PC-3 (cell line): Measurements from ENCODE around the gene TCERG1L. TPM values are rescaled to one million over a fixed set of nuclear protein-coding genes. Genes with fewer than 3 reads are reported as not detected.
A peak's percentile ranks its signal among the peaks of the same experiment; 100 is the strongest.

Source experiments
- ATAC-seq: fragments of 200-7000 bp; cut with Tn5 transposase; 2 replicates; pipeline ENCODE4 v1.9.1; 2020; ENCODE audit warnings: mild to moderate bottlenecking, moderate library complexity
- BruUV-seq: library from RNA; stranded (reverse); fragments of 400-500 nt; replicated peaks from 2 replicates; lab custom pipeline; 2021; lab: Mats Ljungman, UMichigan
- CTCF ChIA-PET: fragments of 300-600 bp; sonication (Branson Sonifier 250); formaldehyde crosslinking; loops from one replicate; lab custom pipeline; 2022; ENCODE audit warnings: antibody characterized with exemption; lab: Charles Lee
- POLR2A ChIA-PET: fragments of 300-600 bp; sonication (Branson Sonifier 250); formaldehyde crosslinking; loops from one replicate; lab custom pipeline; 2022; ENCODE audit warnings: antibody characterized with exemption; ENCODE audit not compliant: unreplicated experiment; lab: Charles Lee
- DNase-seq: peaks from one replicate; pipeline ENCODE4 v3.0.0-alpha.2; 2015
- H2AFZ ChIP-seq: fragments of 300-600 bp; sonication (generic); 2 replicates; pipeline ENCODE4 v1.6.0; 2016; ENCODE audit warnings: antibody characterized with exemption, low read length
- H3F3A ChIP-seq: fragments of 300-600 bp; sonication (generic); one replicate; pipeline ENCODE4 v1.6.0; 2017; ENCODE audit warnings: antibody characterized with exemption, low read length, control low read depth, mild to moderate bottlenecking; ENCODE audit not compliant: unreplicated experiment
- H3K27ac ChIP-seq: fragments of 300-600 bp; sonication (generic); 2 replicates; pipeline ENCODE4 v1.5.1; 2016; ENCODE audit warnings: mild to moderate bottlenecking, low read length
- H3K27me3 ChIP-seq: fragments of 300-600 bp; sonication (generic); 2 replicates; pipeline ENCODE4 v1.6.1; 2016; ENCODE audit warnings: low read length, mixed read lengths
- H3K36me3 ChIP-seq: fragments of 300-600 bp; sonication (generic); 2 replicates; pipeline ENCODE4 v1.6.1; 2016; ENCODE audit warnings: low read depth, mixed run types, low read length, mixed read lengths
- H3K4me1 ChIP-seq: fragments of 300-600 bp; sonication (generic); 2 replicates; pipeline ENCODE4 v1.5.1; 2016; ENCODE audit warnings: low read length; ENCODE audit not compliant: insufficient read depth
- H3K4me2 ChIP-seq: fragments of 300-600 bp; sonication (generic); 2 replicates; pipeline ENCODE4 v1.6.0; 2016; ENCODE audit warnings: low read length
- H3K4me3 ChIP-seq: fragments of 300-600 bp; sonication (generic); 2 replicates; pipeline ENCODE4 v1.5.1; 2016; ENCODE audit warnings: mild to moderate bottlenecking, low read length, mixed read lengths
- H3K79me2 ChIP-seq: fragments of 300-600 bp; sonication (generic); 2 replicates; pipeline ENCODE4 v1.6.1; 2017; ENCODE audit warnings: low read length, mixed read lengths
- H3K9ac ChIP-seq: fragments of 300-600 bp; sonication (generic); 2 replicates; pipeline ENCODE4 v1.6.0; 2016; ENCODE audit warnings: mild to moderate bottlenecking, low read length
- H3K9me2 ChIP-seq: fragments of 300-600 bp; sonication (generic); replicated peaks from 2 replicates; pipeline ENCODE4 v1.6.1; 2016; ENCODE audit warnings: mixed run types, low read length, mixed read lengths
- H3K9me3 ChIP-seq: fragments of 300-600 bp; sonication (generic); 2 replicates; pipeline ENCODE4 v1.6.1; 2016; ENCODE audit warnings: low read length, mixed read lengths
- H4K20me1 ChIP-seq: fragments of 300-600 bp; sonication (generic); 2 replicates; pipeline ENCODE4 v1.6.1; 2016; ENCODE audit warnings: low read length, mixed read lengths
- EZH2 ChIP-seq: fragments of 300-600 bp; sonication (generic); IDR thresholded peaks from one replicate; pipeline ENCODE4 v1.6.1; 2017; ENCODE audit warnings: antibody characterized with exemption, mild to moderate bottlenecking, low read length; ENCODE audit not compliant: unreplicated experiment
- EZH2phosphoT487 ChIP-seq: fragments of 300-600 bp; sonication (generic); IDR thresholded peaks from 2 replicates; pipeline ENCODE4 v1.6.1; 2018; ENCODE audit warnings: mild to moderate bottlenecking, antibody characterized with exemption, low read length, borderline replicate concordance
- intact Hi-C: fragments of 100-400 bp; cut with micrococcal nuclease; formaldehyde crosslinking; loops from 2 replicates; pipeline ENCODE4 v1.9.0; 2023
- total RNA-seq: library from RNA; depleted of rRNA; stranded (reverse); fragments of >200 nt; gene quantifications from 2 replicates; pipeline ENCODE4 v1.2.3, GENCODE V29; 2014
- TF ChIP-seq, protein P1 (sequence below): fragments of 300-600 bp; sonication (generic); conservative IDR thresholded peaks from 2 replicates; pipeline ENCODE4 v1.5.1; 2017; ENCODE audit warnings: antibody characterized with exemption, low read depth, mild to moderate bottlenecking, low read length

Gene TCERG1L
- total RNA-seq, 1 experiment from 2014 or later: not detected

- ChIA-PET CTCF (no interaction called here), POLR2A (no interaction called here)
- H3K4me2 ChIP-seq: no peak overlapping the region
- H3K4me1 ChIP-seq: no peaks in the 10 kb centered on the region
- DNase-seq (no peak), ATAC-seq (no peak)
- H3F3A ChIP-seq: no peaks in the 10 kb centered on the region
- BruUV-seq: no TSS peak
- no peaks in the 10 kb centered on the region for H3K9me2 ChIP-seq
- intact Hi-C loops: no loop called here
- H3K4me3 ChIP-seq: no peak overlapping the region
- H3K36me3 ChIP-seq: no peaks in the 10 kb centered on the region
- no peaks in the 10 kb centered on the region for H4K20me1 ChIP-seq
- no peaks in the 10 kb centered on the region for H3K79me2 ChIP-seq
- no peaks in the 10 kb centered on the region for H3K9me3 ChIP-seq
- H3K9ac ChIP-seq: no peak overlapping the region
- no peak overlapping the region for H3K27ac ChIP-seq
- TF ChIP-seq EZH2phosphoT487: no peak
- no peak overlapping the region for H2AFZ ChIP-seq
- peaks cover 9% of the 10 kb centered on the region; the same call in 1 of the 2 replicates for H3K27me3 ChIP-seq
Observed at GRCh38 chr10:131314148-131314547, 2.6 kb upstream of the TCERG1L start.

GRCh38 chr10:131313377-131313776 lies 1.9 kb upstream of the TCERG1L start:
- H3F3A ChIP-seq: no peaks in the 10 kb centered on the region
- H3K9ac ChIP-seq: no peak overlapping the region
- POLR2A ChIA-PET: no interaction called here
- no peaks in the 10 kb centered on the region for H3K36me3 ChIP-seq
- H3K4me3 ChIP-seq: no peak overlapping the region
- no TSS peak for BruUV-seq
- no peak overlapping the region for H3K27ac ChIP-seq
- no peaks in the 10 kb centered on the region for H3K9me3 ChIP-seq
- no peaks in the 10 kb centered on the region for H3K9me2 ChIP-seq
- no peaks in the 10 kb centered on the region for H3K79me2 ChIP-seq
- intact Hi-C loops: no loop called here
- no peaks in the 10 kb centered on the region for H3K4me1 ChIP-seq
- CTCF ChIA-PET: no interaction called here
- ATAC-seq (no peak), DNase-seq (no peak)
- no peak overlapping the region for H3K4me2 ChIP-seq
- no peak overlapping the region for H2AFZ ChIP-seq
- H4K20me1 ChIP-seq: no peaks in the 10 kb centered on the region
- TF ChIP-seq EZH2 (no peak), EZH2phosphoT487 (no peak)
- TF ChIP-seq, protein P1, sequence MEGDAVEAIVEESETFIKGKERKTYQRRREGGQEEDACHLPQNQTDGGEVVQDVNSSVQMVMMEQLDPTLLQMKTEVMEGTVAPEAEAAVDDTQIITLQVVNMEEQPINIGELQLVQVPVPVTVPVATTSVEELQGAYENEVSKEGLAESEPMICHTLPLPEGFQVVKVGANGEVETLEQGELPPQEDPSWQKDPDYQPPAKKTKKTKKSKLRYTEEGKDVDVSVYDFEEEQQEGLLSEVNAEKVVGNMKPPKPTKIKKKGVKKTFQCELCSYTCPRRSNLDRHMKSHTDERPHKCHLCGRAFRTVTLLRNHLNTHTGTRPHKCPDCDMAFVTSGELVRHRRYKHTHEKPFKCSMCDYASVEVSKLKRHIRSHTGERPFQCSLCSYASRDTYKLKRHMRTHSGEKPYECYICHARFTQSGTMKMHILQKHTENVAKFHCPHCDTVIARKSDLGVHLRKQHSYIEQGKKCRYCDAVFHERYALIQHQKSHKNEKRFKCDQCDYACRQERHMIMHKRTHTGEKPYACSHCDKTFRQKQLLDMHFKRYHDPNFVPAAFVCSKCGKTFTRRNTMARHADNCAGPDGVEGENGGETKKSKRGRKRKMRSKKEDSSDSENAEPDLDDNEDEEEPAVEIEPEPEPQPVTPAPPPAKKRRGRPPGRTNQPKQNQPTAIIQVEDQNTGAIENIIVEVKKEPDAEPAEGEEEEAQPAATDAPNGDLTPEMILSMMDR: no peak
- peaks cover 9% of the 10 kb centered on the region; the same call in 1 of the 2 replicates for H3K27me3 ChIP-seq

GRCh38 chr10:131312478-131312836 lies 936 bp upstream of the TCERG1L start:
- TF ChIP-seq, protein P1: 0 out of 2 replicates have a peak, but pooled peaks have one; percentile 16
- no peak for TF ChIP-seq EZH2phosphoT487
- Histone ChIP-seq H3K9me2 (no peaks in the 10 kb centered on the region), H3K79me2 (no peaks in the 10 kb centered on the region), H3K9me3 (no peaks in the 10 kb centered on the region), H3K4me1 (no peaks in the 10 kb centered on the region), H4K20me1 (no peaks in the 10 kb centered on the region), H3K27me3 (peaks cover 9% of the 10 kb centered on the region; the same call in 1 of the 2 replicates), H3K36me3 (no peaks in the 10 kb centered on the region), H3K4me2 (no peak overlapping the region), H3F3A (no peaks in the 10 kb centered on the region), H3K9ac (no peak overlapping the region), H3K4me3 (no peak overlapping the region), H3K27ac (no peak overlapping the region), H2AFZ (no peak overlapping the region)
- ChIA-PET POLR2A (no interaction called here), CTCF (no interaction called here)
- BruUV-seq: no TSS peak
- intact Hi-C loops: no loop called here
- no peak for DNase-seq
- no peak for ATAC-seq
